K562 (cell line): ENCODE data around the gene SLC39A11.

ENCODE experiments used
- EZH2 ChIP-seq: IDR thresholded peaks from 2 replicates; pipeline ENCODE4 v1.6.1; 2012; ENCODE audit warnings: low read depth, mild to moderate bottlenecking, inconsistent platforms, low read length, borderline replicate concordance
- KAT8 ChIP-seq: fragments of 450-650 bp; IDR thresholded peaks from 2 replicates; pipeline ENCODE4 v1.6.1; 2016; ENCODE audit warnings: low read depth, mild to moderate bottlenecking

DNA sequence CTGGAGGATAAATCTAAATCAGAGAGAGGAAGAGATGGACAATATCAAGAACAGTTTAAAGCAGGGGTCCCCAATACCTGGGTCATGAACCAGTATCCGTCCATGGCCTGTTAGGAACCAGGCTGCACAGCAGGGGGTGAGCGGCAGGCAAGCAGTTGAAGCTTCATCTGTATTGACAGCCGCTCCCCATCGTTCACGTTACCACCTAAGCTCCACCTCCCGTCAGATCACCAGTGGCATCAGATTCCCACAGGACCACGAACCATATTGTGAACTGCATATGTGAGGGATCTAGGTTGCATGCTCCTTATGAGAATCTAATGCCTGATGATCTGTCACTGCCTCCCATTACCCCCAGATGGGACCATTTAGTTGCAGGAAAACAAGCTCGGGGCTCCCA is 226.5 kb downstream of the SLC39A11 start:
- TF ChIP-seq EZH2: no peak
- TF ChIP-seq KAT8: no peak
